HEK293T (cell line): ENCODE results near the gene MICU1.
"Not testable (repeated sequence)": the region's sequence is repeated elsewhere in the genome, so short reads cannot be mapped to it uniquely, and the experiment has no call there.

Experiments
- CTCF ChIA-PET: fragments of 350-600 bp; formaldehyde crosslinking; extraction: SDS; loops from one replicate; lab custom pipeline; 2021; ENCODE audit warnings: antibody characterized with exemption, inconsistent platforms; lab: Yijun Ruan, JAX
- POLR2A ChIA-PET: fragments of 350-600 bp; formaldehyde crosslinking; extraction: SDS; loops from one replicate; lab custom pipeline; 2020; ENCODE audit warnings: antibody characterized with exemption, inconsistent platforms; lab: Yijun Ruan, JAX
- DNase-seq: peaks from one replicate; pipeline ENCODE4 v3.0.0; 2012; ENCODE audit warnings: mixed read lengths; ENCODE audit errors: extremely low spot score
- ARNT ChIP-seq: fragments of 450-650 bp; IDR thresholded peaks from 2 replicates; pipeline ENCODE4 v1.6.1; 2017; ENCODE audit warnings: mild to moderate bottlenecking
- BHLHE40 ChIP-seq: fragments of 450-650 bp; IDR thresholded peaks from 2 replicates; pipeline ENCODE4 v1.6.1; 2016; ENCODE audit warnings: mild to moderate bottlenecking, moderate library complexity, borderline replicate concordance
- CTBP1 ChIP-seq: fragments of 450-650 bp; IDR thresholded peaks from 2 replicates; pipeline ENCODE4 v1.6.1; 2016; ENCODE audit warnings: borderline replicate concordance
- ELF4 ChIP-seq: fragments of 450-650 bp; IDR thresholded peaks from 2 replicates; pipeline ENCODE4 v1.6.1; 2017; ENCODE audit warnings: antibody characterized with exemption
- FOXA1 ChIP-seq: fragments of 450-650 bp; IDR thresholded peaks from 2 replicates; pipeline ENCODE4 v1.6.1; 2016; ENCODE audit warnings: mild to moderate bottlenecking
- FOXK2 ChIP-seq: fragments of 450-650 bp; IDR thresholded peaks from 2 replicates; pipeline ENCODE4 v1.6.1; 2016; ENCODE audit warnings: mild to moderate bottlenecking
- FOXM1 ChIP-seq: fragments of 450-650 bp; IDR thresholded peaks from 2 replicates; pipeline ENCODE4 v1.6.1; 2017; ENCODE audit warnings: mild to moderate bottlenecking, borderline replicate concordance
- HDGF ChIP-seq: fragments of 450-650 bp; IDR thresholded peaks from 2 replicates; pipeline ENCODE4 v1.6.1; 2017; ENCODE audit warnings: antibody characterized with exemption, borderline replicate concordance
- L3MBTL2 ChIP-seq: fragments of 450-650 bp; conservative IDR thresholded peaks from 2 replicates; pipeline ENCODE4 v1.6.1; 2016; ENCODE audit warnings: mild to moderate bottlenecking
- LEF1 ChIP-seq: fragments of 450-650 bp; IDR thresholded peaks from 2 replicates; pipeline ENCODE4 v1.6.1; 2017; ENCODE audit warnings: mild to moderate bottlenecking, borderline replicate concordance
- NFRKB ChIP-seq: fragments of 450-650 bp; IDR thresholded peaks from 2 replicates; pipeline ENCODE4 v1.6.1; 2016; ENCODE audit warnings: mild to moderate bottlenecking, moderate library complexity
- SP1 ChIP-seq: fragments of 450-650 bp; IDR thresholded peaks from 2 replicates; pipeline ENCODE4 v1.6.1; 2017
- SUZ12 ChIP-seq: fragments of 450-650 bp; IDR thresholded peaks from 2 replicates; pipeline ENCODE4 v1.6.1; 2016; ENCODE audit warnings: mild to moderate bottlenecking
- TARDBP ChIP-seq: fragments of 450-650 bp; IDR thresholded peaks from 2 replicates; pipeline ENCODE4 v1.6.1; 2016
- ZNF384 ChIP-seq: fragments of 450-650 bp; IDR thresholded peaks from 2 replicates; pipeline ENCODE4 v1.6.1; 2016
- TF ChIP-seq, protein P1 (sequence below): fragments of 450-650 bp; IDR thresholded peaks from 2 replicates; pipeline ENCODE4 v1.6.1; 2016

MICU1 gene

DNA sequence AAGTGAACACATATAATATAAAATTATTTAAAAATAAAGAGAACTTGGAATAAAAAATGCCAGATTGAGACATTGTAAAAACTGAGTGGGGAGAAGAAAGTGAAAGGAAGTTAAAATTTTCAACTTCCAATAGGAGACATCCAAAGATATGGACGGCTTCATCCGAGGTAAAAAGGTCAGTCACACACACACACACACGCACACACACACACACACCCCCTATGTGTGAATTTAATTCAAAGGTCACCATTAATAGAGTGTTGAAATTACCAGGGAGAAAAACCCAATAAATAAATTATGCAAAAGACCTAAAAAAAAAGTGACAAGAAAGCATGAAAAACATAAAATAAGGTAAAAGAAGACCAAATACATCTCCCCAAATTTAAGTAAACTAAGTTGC is 140.2 kb downstream of the MICU1 start:
- ChIA-PET CTCF (no interaction called here), POLR2A (no interaction called here)
- TF ChIP-seq FOXK2 (no peak), L3MBTL2 (no peak), CTBP1 (no peak), HDGF (no peak), NFRKB (no peak), LEF1 (no peak), ELF4 (no peak), SUZ12 (no peak), BHLHE40 (no peak), FOXA1 (no peak), ZNF384 (no peak), SP1 (no peak), ARNT (no peak), TARDBP (no peak), FOXM1 (no peak)
- TF ChIP-seq, protein P1, sequence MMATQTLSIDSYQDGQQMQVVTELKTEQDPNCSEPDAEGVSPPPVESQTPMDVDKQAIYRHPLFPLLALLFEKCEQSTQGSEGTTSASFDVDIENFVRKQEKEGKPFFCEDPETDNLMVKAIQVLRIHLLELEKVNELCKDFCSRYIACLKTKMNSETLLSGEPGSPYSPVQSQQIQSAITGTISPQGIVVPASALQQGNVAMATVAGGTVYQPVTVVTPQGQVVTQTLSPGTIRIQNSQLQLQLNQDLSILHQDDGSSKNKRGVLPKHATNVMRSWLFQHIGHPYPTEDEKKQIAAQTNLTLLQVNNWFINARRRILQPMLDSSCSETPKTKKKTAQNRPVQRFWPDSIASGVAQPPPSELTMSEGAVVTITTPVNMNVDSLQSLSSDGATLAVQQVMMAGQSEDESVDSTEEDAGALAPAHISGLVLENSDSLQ: no peak
- no peak for DNase-seq

DNA sequence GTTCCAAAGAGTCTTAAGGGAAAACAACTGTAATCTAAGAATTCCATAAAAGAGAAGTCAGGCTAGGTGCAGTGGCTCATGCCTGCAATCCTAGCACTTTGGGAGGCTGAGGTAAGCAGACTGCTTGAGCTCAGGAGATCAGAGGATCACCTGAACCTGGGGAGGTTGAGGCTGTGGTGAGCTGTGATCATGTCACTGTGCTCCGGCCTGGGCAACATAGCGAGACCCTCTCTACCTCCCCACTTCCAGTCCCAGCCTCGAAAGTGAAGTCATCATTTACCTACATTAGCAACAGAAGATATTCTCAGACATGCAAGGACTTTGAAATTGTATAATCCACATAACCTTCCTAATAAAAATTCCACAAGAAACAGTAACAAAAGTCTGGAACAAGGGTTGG is 141.4 kb downstream of the MICU1 start:
- CTCF ChIA-PET: no interaction called here
- no peak for DNase-seq

DNA sequence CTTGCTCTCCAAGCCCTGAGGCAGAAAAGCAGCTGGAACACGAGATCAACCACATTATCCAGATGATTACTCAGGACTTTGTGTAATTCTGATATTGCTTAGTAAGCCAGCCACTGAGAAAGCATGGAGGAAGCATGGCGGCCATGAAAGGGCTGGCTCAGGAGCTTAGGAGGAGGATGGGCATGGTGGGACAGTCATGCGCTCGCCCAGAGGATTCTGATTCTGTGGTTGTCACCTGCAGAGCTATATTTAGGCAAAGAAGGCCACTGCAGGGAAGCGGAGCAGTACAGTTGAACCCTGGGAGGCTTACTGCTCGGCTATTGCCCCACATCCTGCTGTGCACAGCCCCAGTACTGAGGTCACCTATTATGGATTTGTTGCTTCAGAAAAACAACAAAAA is 142.4 kb downstream of the MICU1 start:
- no peak for TF ChIP-seq ZNF384
- no peak for TF ChIP-seq FOXA1
- TF ChIP-seq, protein P1: no peak
- TF ChIP-seq SUZ12: no peak
- no peak for TF ChIP-seq HDGF
- TF ChIP-seq NFRKB: no peak
- no peak for TF ChIP-seq BHLHE40
- TF ChIP-seq TARDBP: no peak
- TF ChIP-seq ARNT: no peak
- no peak for TF ChIP-seq ELF4
- no peak for TF ChIP-seq CTBP1
- TF ChIP-seq FOXK2: no peak
- no peak for TF ChIP-seq SP1
- no peak for TF ChIP-seq LEF1
- TF ChIP-seq L3MBTL2: no peak
- no peak for TF ChIP-seq FOXM1
- ChIA-PET POLR2A (no interaction called here), CTCF (no interaction called here)
- no peak for DNase-seq

More for the DNA sequence above, 141.4 kb downstream of the MICU1 start:
- POLR2A ChIA-PET: no interaction called here
- TF ChIP-seq LEF1 (no peak), BHLHE40 (no peak), TARDBP (no peak), FOXA1 (no peak), CTBP1 (no peak), ZNF384 (no peak)

DNA sequence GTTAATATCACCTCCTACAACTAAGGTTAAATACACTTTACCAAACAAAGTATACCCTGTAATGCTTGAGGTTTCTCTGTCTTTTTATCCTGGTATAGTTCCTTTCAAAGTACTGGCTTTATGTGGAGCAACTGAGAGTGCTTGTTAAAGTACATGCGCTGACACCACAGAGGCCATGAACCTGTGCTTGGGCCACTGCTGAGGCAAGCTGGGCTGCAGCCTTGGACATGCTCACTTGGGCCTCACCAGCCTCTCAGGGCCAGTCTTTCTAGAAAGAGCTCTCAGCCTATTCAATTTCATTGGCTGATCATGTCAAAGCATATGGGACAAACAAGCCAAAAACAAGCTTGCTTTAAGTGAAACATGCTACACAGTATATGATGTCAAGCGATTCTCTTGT is 145.0 kb downstream of the MICU1 start:
- ChIA-PET POLR2A (no interaction called here), CTCF (no interaction called here)
- no peak for TF ChIP-seq FOXA1
- no peak for DNase-seq

DNA sequence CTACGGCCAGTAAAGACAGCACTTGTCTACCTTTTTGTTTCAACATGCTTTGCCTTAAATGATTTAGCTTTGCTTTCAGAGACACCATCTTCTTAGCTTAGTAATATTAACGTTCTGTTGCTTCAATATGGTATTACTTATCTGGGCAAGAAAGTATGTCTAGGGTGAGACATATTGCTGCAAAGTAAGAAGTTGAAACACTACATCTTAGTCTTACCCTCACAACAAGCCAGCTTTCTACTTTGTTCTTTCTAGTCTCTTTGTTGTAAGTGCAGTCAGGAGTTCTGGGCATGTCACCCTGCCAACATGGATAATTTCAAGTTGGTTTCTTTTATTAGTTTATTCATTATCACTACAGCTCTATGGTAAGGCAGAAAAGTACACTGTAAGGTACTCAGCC is 148.4 kb downstream of the MICU1 start:
- ChIA-PET POLR2A (no interaction called here), CTCF (no interaction called here)
- TF ChIP-seq FOXA1 (no peak), FOXM1 (no peak), CTBP1 (no peak), ARNT (no peak), SUZ12 (no peak), LEF1 (no peak), ELF4 (no peak), L3MBTL2 (no peak), FOXK2 (no peak), SP1 (no peak)
- DNase-seq: no peak

DNA sequence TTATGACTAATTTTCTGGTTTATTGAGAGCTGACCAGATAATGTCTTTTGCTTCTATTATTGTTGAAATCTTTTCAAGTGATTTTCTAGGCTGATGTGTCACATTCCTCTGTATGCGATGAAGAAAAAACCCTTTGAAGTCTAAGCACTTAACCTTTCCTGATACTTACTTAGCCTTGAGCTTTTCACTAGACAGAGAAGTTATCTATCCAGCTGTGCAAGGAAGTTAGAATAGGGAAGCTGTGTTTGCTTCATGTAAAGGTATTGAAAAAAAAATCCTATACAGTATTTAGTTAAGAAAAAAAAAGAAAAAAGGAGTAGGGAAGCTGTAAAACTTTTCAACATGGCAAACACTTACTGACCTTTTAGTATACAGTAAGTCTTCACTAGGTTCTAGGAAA is 153.6 kb downstream of the MICU1 start:
- CTCF ChIA-PET: no interaction called here
- no peak for TF ChIP-seq SUZ12
- no peak for TF ChIP-seq SP1
- TF ChIP-seq ZNF384: no peak
- no peak for TF ChIP-seq FOXA1
- no peak for TF ChIP-seq L3MBTL2
- TF ChIP-seq FOXM1: no peak
- TF ChIP-seq HDGF: no peak
- no peak for TF ChIP-seq LEF1
- no peak for TF ChIP-seq TARDBP
- TF ChIP-seq NFRKB: no peak
- no peak for TF ChIP-seq CTBP1
- no peak for TF ChIP-seq ELF4
- TF ChIP-seq FOXK2: no peak
- POLR2A ChIA-PET: no interaction called here
- no peak for DNase-seq

DNA sequence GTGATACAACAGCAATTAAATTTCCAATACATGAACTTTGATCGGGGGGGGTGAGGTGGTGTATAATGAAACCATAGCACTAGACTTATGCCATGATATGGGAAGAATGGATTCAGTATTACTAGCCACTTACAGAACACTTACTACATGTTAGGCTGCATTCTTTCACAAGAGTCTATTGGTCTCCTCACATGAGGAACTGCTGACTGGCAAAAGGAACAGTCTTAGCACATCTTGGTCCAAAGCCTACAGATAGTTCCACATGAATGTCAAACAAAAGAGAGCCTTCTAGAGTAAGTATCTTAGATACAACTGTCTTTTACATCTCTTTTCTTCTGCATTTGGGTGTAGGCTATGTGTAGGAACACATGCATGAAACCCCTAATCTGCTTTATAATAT is 155.2 kb downstream of the MICU1 start:
- POLR2A ChIA-PET: no interaction called here
- DNase-seq: no peak
- CTCF ChIA-PET: no interaction called here
- TF ChIP-seq ARNT (no peak), TARDBP (no peak), NFRKB (no peak), ZNF384 (no peak), FOXK2 (no peak), FOXA1 (no peak), LEF1 (no peak), HDGF (no peak), BHLHE40 (no peak), L3MBTL2 (no peak), SUZ12 (no peak), SP1 (no peak), ELF4 (no peak), FOXM1 (no peak), CTBP1 (no peak)
- TF ChIP-seq, protein P1: no peak

DNA sequence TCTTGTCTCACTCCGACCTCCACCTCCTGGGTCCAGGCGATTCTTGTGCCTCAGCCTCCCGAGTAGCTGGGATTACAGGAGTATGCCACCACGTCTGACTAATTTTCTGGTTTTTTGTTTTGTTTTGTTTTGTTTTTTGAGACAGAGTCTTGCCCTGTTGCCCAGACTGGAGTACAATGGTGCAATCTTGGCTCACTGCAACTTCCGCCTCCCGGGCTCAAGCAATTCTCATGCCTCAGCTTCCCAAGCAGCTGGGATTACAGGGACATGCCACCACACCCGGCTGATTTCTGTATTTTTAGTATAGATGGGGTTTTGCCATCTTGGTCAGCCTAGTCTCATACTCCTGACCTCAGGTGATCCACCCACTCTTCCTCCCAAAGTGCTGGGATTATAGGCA is 158.8 kb downstream of the MICU1 start:
- POLR2A ChIA-PET, DNase-seq, CTCF ChIA-PET: not testable (repeated sequence)
